Activated CD4-positive, alpha-beta T cell treated with anti-CD3 and anti-CD28 coated beads, Interleukin-2, amount 10 ng/mL, durations not matched to agents 7 days and 5 days (primary cell): ENCODE results near the gene YAP1. TPM values are rescaled to one million over a fixed set of nuclear protein-coding genes. Genes with fewer than 3 reads are reported as not detected.
"Not testable (repeated sequence)": the region's sequence is repeated elsewhere in the genome, so short reads cannot be mapped to it uniquely, and the experiment has no call there.

Experiments
- CTCF ChIA-PET: fragments of 350-600 bp; sonication (Branson Sonifier 250); formaldehyde crosslinking; loops from one replicate; lab custom pipeline; 2021; ENCODE audit warnings: antibody characterized with exemption; lab: Charles Lee
- POLR2A ChIA-PET: fragments of 350-600 bp; sonication (Branson Sonifier 250); formaldehyde crosslinking; loops from one replicate; lab custom pipeline; 2021; ENCODE audit warnings: antibody characterized with exemption; lab: Charles Lee
- DNase-seq: peaks from one replicate; pipeline ENCODE4 v3.0.0-alpha.2; 2020
- H3K27ac Mint-ChIP-seq: one replicate; pipeline ENCODE4 v1.8.0; 2021; ENCODE audit warnings: mild to moderate bottlenecking, moderate library complexity, mixed read lengths
- H3K27me3 Mint-ChIP-seq: one replicate; pipeline ENCODE4 v1.8.0; 2021; ENCODE audit warnings: mixed read lengths
- H3K36me3 Mint-ChIP-seq: one replicate; pipeline ENCODE4 v1.8.0; 2021; ENCODE audit warnings: low read depth, mixed read lengths
- H3K4me1 Mint-ChIP-seq: one replicate; pipeline ENCODE4 v1.8.0; 2021; ENCODE audit warnings: mixed read lengths
- H3K4me3 Mint-ChIP-seq: one replicate; pipeline ENCODE4 v1.8.0; 2021; ENCODE audit warnings: mild to moderate bottlenecking, moderate library complexity, mixed read lengths
- H3K9me3 Mint-ChIP-seq: one replicate; pipeline ENCODE4 v1.8.0; 2021; ENCODE audit warnings: mixed read lengths
- total RNA-seq, 2 experiments: library from RNA; stranded (reverse); gene quantifications; one replicate each; pipeline ENCODE4 v1.2.3, GENCODE V29; 2021

Gene YAP1
- total RNA-seq, 2 experiments from 2014 or later, result not detected

DNA sequence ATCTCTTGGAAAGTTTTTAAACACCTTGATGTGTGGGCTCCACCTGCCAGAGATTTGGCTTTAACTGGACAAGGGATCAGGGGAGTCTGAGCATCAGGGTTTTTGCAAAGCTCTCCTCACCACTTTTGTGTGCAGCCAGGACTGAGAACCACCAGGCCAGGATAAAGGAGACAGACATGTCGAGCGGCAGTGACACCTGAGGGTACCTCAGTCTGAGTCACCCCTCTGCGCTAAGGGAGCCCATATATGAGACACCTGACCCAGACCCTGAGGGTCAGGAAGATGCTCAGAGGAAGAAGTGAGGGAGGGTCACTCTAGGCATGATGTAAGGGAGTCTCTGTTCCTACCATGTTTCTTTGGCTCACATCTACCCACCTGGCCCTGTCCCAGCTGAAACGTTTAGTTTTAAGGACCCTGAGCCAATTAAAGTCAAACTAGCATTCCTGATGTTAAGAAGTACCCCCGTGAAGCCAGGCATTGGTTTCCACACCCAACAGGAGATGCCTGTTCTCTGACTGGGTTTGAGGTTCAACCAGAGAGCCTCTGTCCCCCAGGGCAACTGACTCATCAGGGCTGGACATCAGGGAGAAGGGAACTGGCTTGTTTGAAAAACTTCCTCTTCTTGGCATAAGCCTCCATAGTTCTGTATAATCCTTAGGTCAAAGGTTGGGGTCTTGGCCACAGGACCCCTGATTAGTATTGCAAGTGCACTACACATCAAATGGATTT lies 134.6 kb downstream of the YAP1 start:
- ChIA-PET CTCF (interaction anchor here (0.7 kb wide), 1 partner anchor 335 kb away, joined by 3 read pairs; no protein-coding TSS in a partner anchor), POLR2A (no interaction called here)
- no peak overlapping the region for H3K4me3 Mint-ChIP-seq
- no peaks in the 10 kb centered on the region for H3K36me3 Mint-ChIP-seq
- H3K27ac Mint-ChIP-seq, result no peak overlapping the region
- DNase-seq, result no peak
- H3K9me3 Mint-ChIP-seq, result no peaks in the 10 kb centered on the region
- no peaks in the 10 kb centered on the region for H3K4me1 Mint-ChIP-seq
- H3K27me3 Mint-ChIP-seq, result no peaks in the 10 kb centered on the region

DNA sequence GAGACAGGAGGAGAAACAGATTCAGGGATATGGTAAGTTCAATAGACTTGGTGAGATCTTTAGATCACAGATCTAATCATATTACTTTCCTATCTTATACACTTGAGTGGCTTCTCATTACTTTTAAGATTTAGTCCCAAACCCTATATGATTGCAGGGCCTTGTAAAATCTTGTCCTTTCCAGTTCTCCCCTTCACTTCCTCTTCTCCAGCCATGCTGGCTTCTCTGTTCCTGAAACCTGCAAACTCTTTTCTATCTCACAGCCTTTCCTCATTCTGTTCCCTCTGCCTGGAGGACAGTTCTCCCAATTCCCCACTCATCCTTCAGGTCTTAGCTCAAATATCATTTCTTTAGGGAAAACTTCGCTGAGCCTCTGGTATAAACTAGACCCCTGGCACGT lies 141.2 kb downstream of the YAP1 start:
- no peaks in the 10 kb centered on the region for H3K36me3 Mint-ChIP-seq
- no peaks in the 10 kb centered on the region for H3K9me3 Mint-ChIP-seq
- H3K4me1 Mint-ChIP-seq, result no peaks in the 10 kb centered on the region
- H3K27me3 Mint-ChIP-seq, result no peaks in the 10 kb centered on the region
- ChIA-PET CTCF (interaction anchor here (1.0 kb wide), 1 partner anchor 9 kb away, joined by 5 read pairs; no protein-coding TSS in a partner anchor), POLR2A (no interaction called here)
- no peak overlapping the region for H3K4me3 Mint-ChIP-seq
- no peak overlapping the region for H3K27ac Mint-ChIP-seq
- no peak for DNase-seq

DNA sequence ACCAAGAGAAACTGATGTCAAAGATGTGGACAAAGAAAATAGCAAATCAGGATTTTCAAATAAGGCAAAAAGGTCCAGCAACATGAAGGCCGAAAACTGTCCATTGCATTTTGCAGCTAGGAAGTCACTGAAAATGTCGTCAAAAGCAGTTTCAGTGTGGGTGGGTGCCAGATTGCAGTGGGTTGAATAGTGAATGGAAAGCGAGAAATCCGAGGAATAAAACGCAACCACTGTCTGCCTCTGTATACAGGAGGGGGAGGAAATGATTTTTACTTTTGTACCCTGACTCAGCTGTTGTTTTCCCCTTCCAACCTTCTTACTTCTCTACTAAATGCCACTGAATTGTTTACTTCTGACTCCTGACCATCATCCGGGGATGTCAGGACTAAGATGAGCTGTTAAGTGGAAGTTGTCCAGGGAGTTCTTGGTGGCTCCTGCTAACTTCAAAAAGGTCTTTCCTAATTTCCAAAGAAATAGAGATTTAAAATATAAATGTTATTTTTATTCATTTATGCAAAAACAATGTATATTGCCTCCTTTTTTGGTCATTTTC lies 142.2 kb downstream of the YAP1 start:
- no peaks in the 10 kb centered on the region for H3K36me3 Mint-ChIP-seq

DNA sequence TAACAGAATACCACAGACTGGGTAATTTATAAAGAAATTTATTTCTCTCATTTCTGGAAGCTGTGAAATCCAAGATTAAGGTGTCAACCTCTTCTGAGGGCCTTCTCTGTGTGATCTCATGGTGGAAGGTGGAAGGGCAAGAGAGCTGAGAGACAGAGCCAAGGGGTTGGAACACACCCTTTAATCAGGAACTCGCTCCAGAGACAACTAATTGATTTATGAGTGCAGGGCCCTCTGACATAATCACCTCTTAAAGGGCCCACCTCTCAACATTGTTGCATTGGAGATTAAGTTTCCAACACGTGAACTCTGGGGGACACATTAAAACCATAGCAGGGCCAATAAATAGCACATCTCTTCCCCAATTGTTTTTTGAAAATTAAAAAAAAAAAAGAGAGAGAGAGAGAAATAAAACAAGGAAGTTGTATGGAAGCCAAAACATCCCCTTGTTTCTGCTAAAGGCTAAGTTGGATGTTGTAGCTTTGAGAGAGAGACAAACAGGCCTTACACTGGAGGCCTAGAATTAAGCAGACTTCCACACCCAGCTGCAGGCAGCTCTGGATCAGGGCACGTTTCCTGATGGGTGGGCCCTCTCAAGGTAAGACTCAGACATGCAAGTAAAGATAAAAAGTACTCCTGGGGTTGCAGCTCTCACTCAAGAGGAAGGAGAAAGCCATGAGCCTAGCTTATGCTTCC lies 142.9 kb downstream of the YAP1 start:
- no peaks in the 10 kb centered on the region for H3K9me3 Mint-ChIP-seq
- no peak for DNase-seq

More for the DNA sequence above, 142.2 kb downstream of the YAP1 start:
- Mint-ChIP-seq H3K4me1 (no peaks in the 10 kb centered on the region), H3K4me3 (no peak overlapping the region), H3K9me3 (no peaks in the 10 kb centered on the region), H3K27ac (no peak overlapping the region), H3K27me3 (no peaks in the 10 kb centered on the region)
- ChIA-PET CTCF (interaction anchor here (0.9 to 1.9 kb wide), 2 partner anchors 9 to 37 kb away, joined by 3 to 4 read pairs; no protein-coding TSS in a partner anchor), POLR2A (no interaction called here)
- no peak for DNase-seq

DNA sequence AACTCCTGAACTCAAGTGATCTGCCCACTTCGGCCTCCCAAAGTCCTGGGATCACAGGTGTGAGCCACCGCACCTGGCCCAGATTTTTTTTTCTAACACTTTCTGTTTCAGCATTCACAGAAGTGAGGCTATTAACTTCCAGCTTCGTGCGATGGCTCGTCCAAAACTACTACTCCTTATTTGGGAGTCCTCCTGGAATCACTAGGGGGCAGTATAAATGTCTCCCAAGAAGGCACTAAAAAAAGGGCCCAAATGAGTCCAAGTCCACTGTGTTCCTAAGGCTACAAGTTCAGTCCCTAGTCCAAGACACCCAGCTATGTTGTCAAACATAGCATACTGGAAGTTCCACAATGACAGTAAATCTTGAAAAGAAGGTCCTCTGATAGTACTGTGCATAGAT lies 143.8 kb downstream of the YAP1 start:
- H3K4me1 Mint-ChIP-seq, result no peaks in the 10 kb centered on the region
- no peak overlapping the region for H3K27ac Mint-ChIP-seq
- H3K4me3 Mint-ChIP-seq, result no peak overlapping the region
- ChIA-PET CTCF (interaction anchor here (0.5 kb wide), 1 partner anchor 1641 kb away, joined by 3 read pairs; no protein-coding TSS in a partner anchor), POLR2A (no interaction called here)
- H3K9me3 Mint-ChIP-seq, result no peaks in the 10 kb centered on the region
- no peaks in the 10 kb centered on the region for H3K27me3 Mint-ChIP-seq
- DNase-seq, result no peak
- no peaks in the 10 kb centered on the region for H3K36me3 Mint-ChIP-seq

More for the DNA sequence above, 142.9 kb downstream of the YAP1 start:
- Mint-ChIP-seq H3K27me3 (no peaks in the 10 kb centered on the region), H3K36me3 (no peaks in the 10 kb centered on the region), H3K27ac (no peak overlapping the region), H3K4me1 (no peaks in the 10 kb centered on the region), H3K4me3 (no peak overlapping the region)
- CTCF ChIA-PET, result interaction anchor here (0.6 to 1.9 kb wide), 3 partner anchors 8 to 669 kb away, joined by 3 to 4 read pairs (median 4); no protein-coding TSS in a partner anchor
- POLR2A ChIA-PET, result no interaction called here

DNA sequence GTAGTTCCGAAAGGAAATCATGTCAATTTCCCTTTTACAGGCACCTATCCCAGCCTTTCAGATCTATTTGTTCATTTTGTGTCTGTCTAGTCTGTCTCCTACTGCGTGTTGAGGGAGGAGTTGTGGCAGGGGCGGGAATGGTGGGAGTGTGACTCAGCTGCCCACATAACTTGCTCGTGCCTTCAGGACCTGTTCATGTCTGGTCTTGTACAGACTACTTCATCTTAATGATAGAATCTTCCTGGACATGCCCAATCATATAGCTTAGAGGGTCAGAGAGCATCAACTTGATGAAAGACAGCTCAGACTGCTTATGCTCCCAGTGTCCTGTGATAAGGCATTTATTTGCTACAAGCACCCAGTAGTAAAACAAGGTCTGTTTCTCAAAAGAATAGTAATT lies 146.0 kb downstream of the YAP1 start:
- Mint-ChIP-seq H3K4me3 (no peak overlapping the region), H3K36me3 (no peaks in the 10 kb centered on the region), H3K4me1 (no peaks in the 10 kb centered on the region), H3K27ac (no peak overlapping the region), H3K9me3 (no peaks in the 10 kb centered on the region), H3K27me3 (no peaks in the 10 kb centered on the region)
- CTCF ChIA-PET, result interaction anchor here (1.3 kb wide), 1 partner anchor 12 kb away, joined by 4 read pairs; no protein-coding TSS in a partner anchor
- POLR2A ChIA-PET, result no interaction called here
- no peak for DNase-seq

DNA sequence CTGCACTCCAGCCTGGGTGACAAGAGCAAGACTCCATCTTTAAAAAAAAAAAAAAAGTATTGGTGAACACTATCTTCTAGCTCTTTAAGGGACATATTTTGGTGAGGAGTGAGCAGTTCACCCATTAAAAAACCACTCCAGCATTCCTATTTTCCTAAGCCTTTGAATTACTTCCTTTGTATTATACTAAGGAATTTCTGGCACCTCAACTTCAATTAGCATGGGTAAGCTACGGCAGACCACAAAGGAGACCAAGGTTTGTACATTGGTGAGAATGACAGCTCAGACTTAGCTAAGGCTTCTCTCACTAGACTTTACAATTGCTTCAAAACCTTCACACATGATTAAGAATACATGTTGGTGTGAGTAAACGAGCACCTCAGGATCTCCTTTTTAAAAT lies 150.0 kb downstream of the YAP1 start:
- H3K4me1 Mint-ChIP-seq, result no peaks in the 10 kb centered on the region
- no peaks in the 10 kb centered on the region for H3K9me3 Mint-ChIP-seq
- POLR2A ChIA-PET, result no interaction called here
- H3K27ac Mint-ChIP-seq, result no peak overlapping the region
- H3K4me3 Mint-ChIP-seq, result no peak overlapping the region
- no peaks in the 10 kb centered on the region for H3K27me3 Mint-ChIP-seq
- no peak for DNase-seq
- no peaks in the 10 kb centered on the region for H3K36me3 Mint-ChIP-seq
- CTCF ChIA-PET, result interaction anchor here (1.2 kb wide), 1 partner anchor 9 kb away, joined by 5 read pairs; no protein-coding TSS in a partner anchor

DNA sequence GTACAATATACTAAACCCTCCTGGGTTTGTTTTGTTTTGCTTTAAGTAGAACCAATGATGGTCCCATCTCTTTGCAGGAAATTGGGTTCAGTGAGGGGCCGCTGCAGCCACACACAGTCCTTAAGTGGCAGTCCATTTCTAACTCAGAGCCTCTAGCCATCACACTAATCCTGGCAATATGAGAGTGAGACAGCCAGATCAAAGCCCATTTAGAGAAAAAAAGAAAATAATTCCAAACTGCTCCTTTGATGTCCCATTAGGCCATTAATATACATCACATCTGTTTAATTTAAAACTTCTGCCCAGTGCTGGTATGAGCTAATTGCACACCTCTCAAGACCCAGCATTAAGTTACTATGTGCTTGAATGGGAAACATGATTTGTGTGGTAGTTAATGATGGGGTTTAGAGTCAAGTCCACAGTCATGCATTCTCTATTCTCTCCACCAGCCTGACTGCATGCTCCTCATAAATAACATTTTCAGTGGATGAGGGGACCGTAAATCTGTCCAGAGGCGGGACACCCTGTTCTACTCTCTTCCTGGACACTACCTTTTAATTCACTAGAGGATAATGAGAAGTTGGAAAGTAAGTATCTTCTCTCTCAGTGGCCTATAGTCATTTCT lies 153.2 kb downstream of the YAP1 start:
- DNase-seq, result no peak
- Mint-ChIP-seq H3K9me3 (no peaks in the 10 kb centered on the region), H3K27ac (no peak overlapping the region), H3K36me3 (no peaks in the 10 kb centered on the region), H3K4me3 (no peak overlapping the region), H3K4me1 (peaks cover 5% of the 10 kb centered on the region), H3K27me3 (peaks cover 8% of the 10 kb centered on the region)
- CTCF ChIA-PET, result no interaction called here
- POLR2A ChIA-PET, result no interaction called here

DNA sequence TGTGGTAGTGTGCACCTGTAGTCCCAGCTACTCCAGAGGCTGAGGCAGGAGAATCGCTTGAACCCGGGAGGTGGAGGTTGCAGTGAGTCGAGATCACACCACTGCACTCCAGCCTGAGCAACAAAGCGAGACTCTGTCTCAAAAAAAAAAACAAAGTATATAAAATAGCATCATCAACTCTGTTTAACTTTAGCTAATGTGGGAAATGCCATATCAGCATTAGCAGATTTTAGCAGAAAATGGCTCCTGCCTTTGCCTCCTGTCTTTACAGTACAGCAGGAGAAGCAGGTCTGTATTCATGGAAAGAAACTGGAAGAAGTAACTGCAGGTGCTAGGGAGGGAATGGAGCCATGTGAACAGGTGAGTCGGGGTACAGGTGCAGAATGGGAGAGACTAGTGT lies 154.5 kb downstream of the YAP1 start:
- H3K4me3 Mint-ChIP-seq, POLR2A ChIA-PET, H3K27ac Mint-ChIP-seq, H3K36me3 Mint-ChIP-seq, DNase-seq, H3K9me3 Mint-ChIP-seq, CTCF ChIA-PET: not testable (repeated sequence)
- H3K4me1 Mint-ChIP-seq, result peaks cover 15% of the 10 kb centered on the region
- peaks cover 16% of the 10 kb centered on the region for H3K27me3 Mint-ChIP-seq

DNA sequence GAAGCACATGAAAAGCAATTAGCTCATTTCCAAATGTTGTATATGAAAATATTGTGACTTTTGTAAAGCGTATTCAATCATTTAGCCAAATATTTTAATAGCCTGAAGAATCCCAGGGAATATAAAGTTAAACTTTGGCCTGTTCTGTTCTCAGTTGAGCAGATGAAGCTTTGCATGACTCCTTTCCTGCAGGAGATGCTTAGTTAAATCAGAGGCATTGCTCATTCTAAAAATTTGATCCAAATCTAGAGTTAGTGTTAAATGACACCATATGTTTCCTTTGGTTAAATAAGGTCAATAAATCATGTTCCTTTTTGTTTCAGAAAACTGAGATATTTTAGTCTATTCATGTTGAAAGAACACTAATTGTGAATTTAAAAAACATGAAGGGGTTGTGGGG lies 155.9 kb downstream of the YAP1 start:
- Mint-ChIP-seq H3K27ac (no peak overlapping the region), H3K4me3 (no peak overlapping the region), H3K9me3 (no peaks in the 10 kb centered on the region), H3K27me3 (peaks cover 23% of the 10 kb centered on the region), H3K36me3 (no peaks in the 10 kb centered on the region), H3K4me1 (peaks cover 24% of the 10 kb centered on the region)
- ChIA-PET CTCF (no interaction called here), POLR2A (no interaction called here)
- DNase-seq, result no peak

DNA sequence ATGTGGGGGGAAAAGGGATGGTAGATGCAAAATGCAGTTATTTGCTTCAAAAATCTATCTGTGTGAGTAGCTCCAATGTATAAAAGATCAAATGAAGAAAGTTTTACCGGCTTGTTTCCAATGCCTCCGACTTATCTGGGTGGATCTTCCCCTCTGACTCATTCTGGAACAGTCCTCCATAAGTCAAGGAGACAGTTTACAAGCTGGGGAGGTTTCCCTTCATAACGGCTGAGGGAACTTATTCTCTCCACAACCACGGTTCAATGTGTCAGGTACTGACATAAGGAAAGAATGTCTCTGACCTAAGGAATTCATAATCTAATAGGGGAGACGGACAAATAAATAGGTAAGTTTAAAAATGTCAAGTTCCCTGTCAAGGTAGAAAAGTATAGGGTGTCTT lies 157.4 kb downstream of the YAP1 start:
- Mint-ChIP-seq H3K4me3 (no peak overlapping the region), H3K9me3 (no peaks in the 10 kb centered on the region), H3K27ac (no peak overlapping the region), H3K27me3 (peaks cover 31% of the 10 kb centered on the region), H3K36me3 (no peaks in the 10 kb centered on the region), H3K4me1 (peaks cover 30% of the 10 kb centered on the region)
- CTCF ChIA-PET, result interaction anchor here (1.3 to 2.1 kb wide), 3 partner anchors 11 to 123 kb away, joined by 3 to 6 read pairs (median 4); no protein-coding TSS in a partner anchor
- POLR2A ChIA-PET, result no interaction called here
- DNase-seq, result no peak
